SK-N-SH (cell line): ENCODE results near the gene RPS6KA1. TPM values are rescaled to one million over a fixed set of nuclear protein-coding genes. Genes with fewer than 3 reads are reported as not detected.

ENCODE experiments used
- CTCF ChIA-PET: fragments of 300-600, 350-600 bp; formaldehyde crosslinking; extraction: SDS; loops from one replicate; lab custom pipeline; 2021; lab: Yijun Ruan, JAX
- POLR2A ChIA-PET: fragments of 350-600 bp; sonication (Branson Sonifier 250); formaldehyde crosslinking; extraction: SDS; loops from one replicate; lab custom pipeline; 2020; ENCODE audit warnings: antibody characterized with exemption, inconsistent platforms; lab: Yijun Ruan, JAX
- DNase-seq: peaks from one replicate; pipeline ENCODE4 v3.0.0; 2012
- H2AFZ ChIP-seq: fragments of 200-600 bp; sonication (generic); 2 replicates; pipeline ENCODE4 v1.8.1; 2016; ENCODE audit warnings: antibody characterized with exemption, mild to moderate bottlenecking, low read depth
- H3F3A ChIP-seq: fragments of 200-600 bp; sonication (generic); replicated peaks from 2 replicates; pipeline ENCODE3; 2016; ENCODE audit warnings: antibody characterized with exemption, mild to moderate bottlenecking; ENCODE audit not compliant: insufficient read depth
- H3K27ac ChIP-seq, 2 experiments: fragments of 200-500 bp in 1 of 2; fragments of 200-600 bp in 1 of 2; sonication (Bioruptor generic) in 1 of 2; sonication (generic), shearing (Covaris generic) in 1 of 2; 2 replicates each; pipeline versions ENCODE4 v1.5.1 to v1.6.1; 2014 to 2016; ENCODE audit warnings: low read depth in 2 of 2, inconsistent platforms in 1 of 2, low read length in 1 of 2, mild to moderate bottlenecking in 1 of 2, mixed read lengths in 1 of 2
- H3K27me3 ChIP-seq: fragments of 200-600 bp; sonication (generic), shearing (Covaris generic); 2 replicates; pipeline ENCODE4 v1.6.1; 2016; ENCODE audit warnings: mixed run types; ENCODE audit not compliant: insufficient read depth
- H3K36me3 ChIP-seq, 2 experiments: fragments of 200-500 bp in 1 of 2; fragments of 200-600 bp in 1 of 2; sonication (Bioruptor generic) in 1 of 2; sonication (generic) in 1 of 2; replicated peaks in 1 of 2; 2 replicates each; pipeline versions ENCODE3 to v1.5.1; 2014 to 2016; ENCODE audit warnings: low read length in 1 of 2, mild to moderate bottlenecking in 1 of 2; ENCODE audit not compliant: insufficient read depth in 2 of 2, control insufficient read depth in 1 of 2
- H3K4me1 ChIP-seq, 2 experiments: fragments of 200-500 bp in 1 of 2; fragments of 200-600 bp in 1 of 2; sonication (Bioruptor generic) in 1 of 2; sonication (generic), shearing (Covaris generic) in 1 of 2; 2 replicates each; pipeline versions ENCODE4 v1.5.1 to v1.6.1; 2014 to 2016; ENCODE audit warnings: low read depth in 1 of 2, low read length in 1 of 2, mixed run types in 1 of 2; ENCODE audit not compliant: insufficient read depth in 2 of 2, control insufficient read depth in 1 of 2
- H3K4me2 ChIP-seq: fragments of 200-600 bp; sonication (generic), shearing (Covaris generic); 2 replicates; pipeline ENCODE4 v1.6.1; 2017; ENCODE audit warnings: mixed run types
- H3K4me3 ChIP-seq, 2 experiments: fragments of 200-500 bp in 1 of 2; fragments of 200-600 bp in 1 of 2; sonication (Bioruptor generic) in 1 of 2; sonication (generic), shearing (Covaris generic) in 1 of 2; 2 replicates each; pipeline versions ENCODE4 v1.5.1 to v1.8.1; 2014 to 2016; ENCODE audit warnings: low read depth in 2 of 2, inconsistent platforms in 1 of 2, low read length in 1 of 2, mild to moderate bottlenecking in 1 of 2, mixed read lengths in 1 of 2, moderate library complexity in 1 of 2
- H3K79me2 ChIP-seq: fragments of 200-600 bp; sonication (generic); 2 replicates; pipeline ENCODE4 v1.8.1; 2017; ENCODE audit warnings: mild to moderate bottlenecking; ENCODE audit not compliant: insufficient read depth
- H3K9ac ChIP-seq: fragments of 200-600 bp; sonication (generic); 2 replicates; pipeline ENCODE4 v1.6.1; 2017; ENCODE audit warnings: mixed run types
- H3K9me2 ChIP-seq: fragments of 200-600 bp; sonication (generic); 2 replicates; pipeline ENCODE4 v1.6.1; 2017; ENCODE audit warnings: mixed run types
- H3K9me3 ChIP-seq: fragments of 200-600 bp; sonication (generic); 2 replicates; pipeline ENCODE4 v1.6.1; 2017; ENCODE audit warnings: mixed run types, mild to moderate bottlenecking, moderate library complexity
- H4K20me1 ChIP-seq: fragments of 200-600 bp; sonication (generic); 2 replicates; pipeline ENCODE4 v1.6.1; 2017; ENCODE audit warnings: mild to moderate bottlenecking, mixed run types; ENCODE audit not compliant: insufficient read depth
- CHD2 ChIP-seq: fragments of 150-350 bp; IDR thresholded peaks from 2 replicates; pipeline ENCODE4 v1.6.1; 2018; ENCODE audit warnings: low read length; ENCODE audit not compliant: partially characterized antibody
- GABPA ChIP-seq: IDR thresholded peaks from 2 replicates; pipeline ENCODE4 v1.4.0; 2012; ENCODE audit warnings: low read depth, mild to moderate bottlenecking
- IRF3 ChIP-seq: fragments of 150-350 bp; IDR thresholded peaks from 2 replicates; pipeline ENCODE4 v1.6.1; 2016; ENCODE audit warnings: mild to moderate bottlenecking, low read depth, low read length
- JUND ChIP-seq: IDR thresholded peaks from 2 replicates; pipeline ENCODE4 v1.4.0; 2012
- MAX ChIP-seq: IDR thresholded peaks from 2 replicates; pipeline ENCODE4 v1.4.0; 2012; ENCODE audit warnings: low read depth
- RCOR1 ChIP-seq: fragments of 150-350 bp; IDR thresholded peaks from 2 replicates; pipeline ENCODE4 v1.6.1; 2017; ENCODE audit warnings: antibody characterized with exemption, low read length
- REST ChIP-seq: IDR thresholded peaks from 2 replicates; pipeline ENCODE4 v1.6.1; 2012; ENCODE audit warnings: mild to moderate bottlenecking, low read depth, low read length, moderate library complexity
- WGBS: methylation state at CpG from one replicate; pipeline ENCODE4 v1.1.6; 2017; ENCODE audit warnings: low lambda C conversion rate; 5-methylcytosine and 5-hydroxymethylcytosine counted together
- polyA plus RNA-seq, 3 experiments: library from polyadenylated mRNA; depleted of rRNA; stranded (reverse); fragments of >200 nt; gene quantifications; 2 replicates each; pipeline ENCODE4 v1.2.3, GENCODE V29; 2012
- TF ChIP-seq, protein P1 (sequence below): IDR thresholded peaks from 2 replicates; pipeline ENCODE4; 2012

Gene RPS6KA1
- polyA plus RNA-seq, 1 of the 3 experiments (the other 2 are of a cell fraction): 9.7 TPM

DNA sequence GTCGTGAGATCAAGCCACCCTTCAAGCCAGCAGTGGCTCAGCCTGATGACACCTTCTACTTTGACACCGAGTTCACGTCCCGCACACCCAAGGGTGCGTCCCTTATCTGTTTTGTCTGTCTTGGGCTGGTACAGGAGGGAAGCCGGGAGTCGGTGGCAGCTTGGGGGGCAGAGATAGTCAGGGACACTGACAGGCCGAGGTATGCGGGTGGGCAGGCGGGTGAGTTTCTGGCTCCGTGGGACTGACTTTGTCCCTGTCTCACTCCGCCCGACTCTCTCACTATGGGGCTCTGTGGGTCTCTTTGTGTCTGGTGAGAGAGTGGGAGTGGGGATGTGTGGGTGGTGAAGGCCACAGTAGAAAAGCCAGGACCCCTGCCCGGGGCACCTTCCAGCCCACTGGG is 27.4 kb downstream of the RPS6KA1 start:
- DNase-seq: no peak
- ChIA-PET POLR2A (no interaction called here), CTCF (interaction anchor here (2.1 kb wide), 1 partner anchor 19 kb away, joined by 10 read pairs; no protein-coding TSS in a partner anchor)
- H3K27ac ChIP-seq: no peak overlapping the region
- no peaks in the 10 kb centered on the region for H4K20me1 ChIP-seq
- TF ChIP-seq, protein P1, sequence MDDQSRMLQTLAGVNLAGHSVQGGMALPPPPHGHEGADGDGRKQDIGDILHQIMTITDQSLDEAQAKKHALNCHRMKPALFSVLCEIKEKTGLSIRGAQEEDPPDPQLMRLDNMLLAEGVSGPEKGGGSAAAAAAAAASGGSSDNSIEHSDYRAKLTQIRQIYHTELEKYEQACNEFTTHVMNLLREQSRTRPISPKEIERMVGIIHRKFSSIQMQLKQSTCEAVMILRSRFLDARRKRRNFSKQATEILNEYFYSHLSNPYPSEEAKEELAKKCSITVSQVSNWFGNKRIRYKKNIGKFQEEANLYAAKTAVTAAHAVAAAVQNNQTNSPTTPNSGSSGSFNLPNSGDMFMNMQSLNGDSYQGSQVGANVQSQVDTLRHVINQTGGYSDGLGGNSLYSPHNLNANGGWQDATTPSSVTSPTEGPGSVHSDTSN: no peak
- TF ChIP-seq GABPA: no peak
- no peak for TF ChIP-seq REST
- no peak for TF ChIP-seq RCOR1
- H3K4me3 ChIP-seq: no peak overlapping the region
- peaks cover 0 to 5% of the 10 kb centered on the region in 2 experiments for H3K36me3 ChIP-seq
- no peak overlapping the region for H3K9ac ChIP-seq
- no peak overlapping the region for H2AFZ ChIP-seq
- no peak overlapping the region for H3K4me2 ChIP-seq
- H3K9me2 ChIP-seq: no peaks in the 10 kb centered on the region
- no peaks in the 10 kb centered on the region for H3K79me2 ChIP-seq
- no peaks in the 10 kb centered on the region for H3F3A ChIP-seq
- no peaks in the 10 kb centered on the region for H3K27me3 ChIP-seq
- no peaks in the 10 kb centered on the region for H3K9me3 ChIP-seq
- no peaks in the 10 kb centered on the region for H3K4me1 ChIP-seq
- 98% methylated on average over 12 of the region's 14 CpGs for WGBS

- H3K79me2 ChIP-seq: no peaks in the 10 kb centered on the region; the same call in 1 of the 2 replicates
- no peaks in the 10 kb centered on the region for H3K9me2 ChIP-seq
- WGBS: 70% methylated on average over 2 of the region's 13 CpGs
- no peaks in the 10 kb centered on the region for H3K27me3 ChIP-seq
- H4K20me1 ChIP-seq: no peaks in the 10 kb centered on the region
- H3K4me1 ChIP-seq: no peaks in the 10 kb centered on the region
- no peak overlapping the region for H3K9ac ChIP-seq
- CTCF ChIA-PET: no interaction called here
- no peaks in the 10 kb centered on the region for H3F3A ChIP-seq
- H3K4me3 ChIP-seq: no peak overlapping the region
- TF ChIP-seq JUND (no peak), CHD2 (no peak), IRF3 (no peak), MAX (no peak), REST (no peak)
- H3K27ac ChIP-seq: no peak overlapping the region
- POLR2A ChIA-PET: no interaction called here
- H3K4me2 ChIP-seq: no peak overlapping the region
- H3K36me3 ChIP-seq: peaks cover 0 to 5% of the 10 kb centered on the region in 2 experiments
- no peaks in the 10 kb centered on the region for H3K9me3 ChIP-seq
- DNase-seq: no peak
- no peak overlapping the region for H2AFZ ChIP-seq
These were observed 29.1 kb downstream of the RPS6KA1 start for GRCh38 chr1:26558685-26559048.
